AML-193 (cell line): Measurements from ENCODE around the gene ABCC4.
"Not testable (repeated sequence)": the region's sequence is repeated elsewhere in the genome, so short reads cannot be mapped to it uniquely, and the experiment has no call there.

Experiments used
- DNase-seq, 2 experiments: peaks; one replicate each; lab custom pipeline; 2025; lab: John Stamatoyannopoulos, UW

ABCC4 gene

DNA sequence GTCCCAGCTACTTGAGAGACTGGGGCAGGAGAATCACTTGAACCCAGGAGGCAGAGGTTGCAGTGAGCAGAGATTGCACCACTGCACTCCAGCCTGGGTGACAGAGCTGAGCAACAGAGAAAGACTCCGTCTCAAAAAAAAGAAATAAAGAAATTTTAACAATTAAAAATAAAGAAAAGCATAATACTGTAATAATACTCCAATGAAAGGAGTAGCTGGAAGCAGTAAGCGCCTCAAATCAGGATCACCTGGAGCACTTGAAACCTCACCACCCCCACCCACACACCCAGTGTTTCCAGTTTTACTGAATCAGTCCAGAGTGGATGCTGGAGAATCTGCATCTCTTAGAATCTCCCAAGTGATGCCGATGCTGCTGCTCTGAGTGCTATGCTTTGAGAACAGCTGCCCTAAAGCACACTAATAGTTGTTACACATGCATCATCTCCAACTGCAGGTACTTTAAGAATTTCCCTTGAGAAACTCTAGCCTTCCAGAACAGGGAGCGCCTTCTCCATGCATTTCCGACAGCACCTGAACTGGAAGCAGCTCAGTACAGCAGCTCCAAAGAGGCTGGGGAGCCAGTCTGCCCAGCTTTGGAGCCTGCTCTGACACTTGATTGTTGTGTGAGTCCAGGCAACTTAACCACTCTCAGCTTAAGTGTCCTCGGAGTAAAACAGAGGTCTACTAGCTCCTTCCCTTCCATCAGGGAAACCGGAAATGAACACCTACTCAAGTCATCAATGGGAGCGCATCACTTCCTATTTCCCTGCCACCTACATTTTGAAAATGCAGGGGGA lies 2.9 kb downstream of the ABCC4 start:
- no peak for DNase-seq

DNA sequence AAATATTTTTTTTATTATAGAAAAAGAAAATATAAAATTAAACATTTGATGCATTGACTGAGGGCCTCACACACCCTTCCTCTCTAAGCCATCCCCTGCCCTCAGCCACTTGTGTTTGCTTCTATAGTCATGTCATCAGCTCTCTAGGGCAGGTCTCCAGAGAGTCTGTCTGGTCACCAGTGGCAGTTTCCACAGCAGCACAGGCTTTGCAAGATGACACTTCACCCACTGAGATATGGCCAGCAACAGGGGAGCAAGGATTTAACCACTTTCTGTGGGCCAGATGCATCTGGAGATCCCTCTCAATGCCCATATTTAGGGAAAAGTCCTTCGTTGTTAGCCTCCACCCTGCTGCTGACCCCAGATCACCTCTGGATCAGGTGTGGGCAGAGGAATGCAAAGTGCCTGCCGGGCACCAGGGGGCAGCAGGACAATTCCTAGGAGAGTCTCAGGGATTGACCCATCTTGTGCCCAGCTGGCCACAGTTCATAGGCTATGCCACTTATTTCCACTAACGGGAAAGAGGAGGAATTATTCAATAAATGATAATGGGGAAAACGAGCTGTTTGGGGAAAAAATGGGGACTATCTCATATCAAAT lies 4.8 kb downstream of the ABCC4 start:
- peak in 1 of 2 experiments; percentile 31 for DNase-seq

DNA sequence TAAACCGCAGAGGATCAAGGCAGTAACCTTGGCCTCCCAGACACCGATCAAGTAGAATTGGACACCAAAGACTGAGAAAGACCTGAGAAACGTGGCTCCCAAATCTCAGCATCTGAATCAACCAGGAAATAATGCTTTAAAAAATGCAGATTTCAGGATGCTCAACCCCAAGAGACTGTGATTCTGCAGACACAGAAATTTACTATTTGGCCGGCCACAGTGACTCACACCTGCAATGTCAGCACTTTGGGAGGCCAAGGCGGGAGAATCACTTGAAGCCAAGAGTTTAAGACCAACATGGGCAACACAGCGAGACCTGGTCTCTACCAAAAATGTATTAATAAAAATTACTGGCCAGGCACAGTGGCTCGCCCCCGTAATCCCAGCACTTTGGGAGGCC lies 6.2 kb downstream of the ABCC4 start:
- no peak for DNase-seq

DNA sequence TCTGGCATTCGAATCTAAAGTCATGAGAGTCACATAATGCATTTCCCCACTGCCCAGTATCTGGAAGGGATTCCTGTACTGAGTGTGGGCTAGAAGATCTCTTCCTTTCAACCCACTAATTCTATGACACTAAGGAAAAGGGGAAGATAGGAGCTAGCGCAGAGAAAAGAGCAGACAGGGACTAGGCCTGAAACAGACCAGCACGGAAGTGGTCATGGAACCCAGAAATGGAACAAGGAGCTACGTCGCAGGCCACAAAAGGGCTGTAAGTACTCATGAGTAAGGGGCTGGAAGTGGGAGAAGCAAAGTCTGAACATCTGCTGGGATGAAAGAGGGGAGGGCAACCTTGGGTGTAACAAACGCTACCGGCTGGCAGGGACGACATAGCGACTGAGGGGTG lies 8.6 kb downstream of the ABCC4 start:
- no peak for DNase-seq

DNA sequence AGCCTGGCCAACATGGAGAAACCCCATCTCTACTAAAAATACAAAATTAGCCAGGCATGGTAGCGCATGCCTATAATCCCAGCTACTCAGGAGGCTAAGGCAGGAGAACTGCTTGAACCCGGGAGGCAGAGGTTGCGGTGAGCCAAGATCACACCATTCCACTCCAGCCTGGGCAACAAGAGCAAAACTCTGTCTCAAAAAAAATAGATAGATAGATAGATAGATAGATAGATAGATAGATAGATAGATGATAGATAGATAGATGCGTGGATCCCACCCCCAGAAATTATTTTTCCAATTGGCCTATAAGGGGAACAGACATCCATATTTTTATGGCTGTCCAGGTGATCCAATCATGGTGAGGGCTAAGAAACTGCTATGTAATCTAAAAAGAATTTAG lies 11.3 kb downstream of the ABCC4 start:
- not testable (repeated sequence) for DNase-seq

DNA sequence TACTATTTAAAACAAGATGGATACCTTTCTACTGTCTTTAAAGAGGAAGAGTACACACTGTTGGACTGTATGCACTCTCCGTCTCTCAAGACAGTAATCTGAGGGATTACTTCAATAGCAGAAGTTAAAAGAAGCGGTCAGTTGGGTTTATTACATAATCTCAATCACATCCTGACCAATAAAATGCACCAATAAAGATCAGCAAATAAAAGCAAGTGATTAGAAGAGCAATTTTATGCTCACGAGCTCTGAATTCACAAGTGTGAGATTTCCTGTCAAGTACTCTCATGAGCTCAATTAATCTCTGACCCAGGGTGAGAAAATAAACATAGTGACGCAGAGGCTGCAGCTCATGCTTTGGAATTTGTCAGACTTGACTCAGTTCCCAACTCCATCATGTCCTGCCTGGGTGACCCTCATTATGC lies 12.2 kb downstream of the ABCC4 start:
- DNase-seq = no peak

DNA sequence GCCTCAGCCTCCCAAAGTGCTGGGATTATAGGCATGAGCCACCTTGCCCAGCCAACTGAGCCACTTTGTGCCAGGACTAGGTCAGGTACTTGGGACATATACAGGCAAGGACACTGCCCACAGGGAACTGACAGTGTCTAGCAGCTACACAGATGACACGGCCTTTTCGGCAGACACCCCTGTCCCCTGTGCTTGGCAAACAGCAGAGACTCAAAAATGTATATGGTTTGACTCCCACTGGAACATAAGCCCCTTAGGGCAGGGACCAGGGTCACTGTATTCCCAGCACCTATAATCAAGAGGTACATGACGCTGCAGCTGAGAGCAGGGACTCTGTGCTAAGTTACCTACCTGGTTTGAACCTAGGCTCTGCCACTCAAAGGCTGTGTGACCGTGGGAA lies 16.8 kb downstream of the ABCC4 start:
- DNase-seq = no peak

DNA sequence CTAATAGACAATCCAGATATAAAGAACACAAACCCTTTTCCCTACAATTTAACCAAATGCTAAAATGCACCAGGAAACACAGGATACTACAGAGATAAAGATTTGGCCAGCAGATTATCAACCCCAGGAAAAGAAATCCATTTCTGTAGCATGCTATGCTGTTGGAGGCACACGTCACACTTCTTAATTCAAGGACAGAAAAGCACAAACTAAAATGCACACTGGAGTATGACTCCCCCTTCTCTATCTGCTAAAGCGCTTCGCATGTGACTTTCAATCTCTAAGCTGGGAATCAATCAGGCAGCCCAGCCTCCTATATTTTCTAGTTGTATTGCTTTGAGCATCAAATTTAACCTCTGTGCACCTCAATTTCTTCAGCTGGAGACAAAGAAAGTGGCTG lies 22.2 kb downstream of the ABCC4 start:
- no peak for DNase-seq

DNA sequence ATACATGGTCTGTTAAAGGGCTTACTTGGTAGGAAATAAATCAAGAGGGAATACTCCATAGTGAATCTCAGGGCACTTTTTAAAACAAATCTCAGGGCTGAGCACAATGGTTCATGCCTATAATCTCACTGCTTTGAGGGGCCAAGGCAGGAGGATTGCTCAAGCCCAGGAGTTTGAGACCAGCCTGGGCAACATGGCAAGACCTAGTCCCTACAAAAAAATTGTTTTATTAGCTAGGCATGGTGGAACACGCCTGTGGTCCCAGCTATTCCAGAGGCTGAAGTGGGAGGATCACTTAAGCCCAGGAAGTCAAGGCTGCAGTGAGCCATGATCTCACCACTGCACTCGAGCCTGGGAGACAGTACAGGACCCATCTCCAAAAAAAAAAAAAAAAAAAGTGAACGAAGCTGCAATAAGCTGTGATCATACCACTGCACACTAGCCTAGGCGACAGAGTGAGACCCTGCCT lies 25.2 kb downstream of the ABCC4 start:
- DNase-seq = no peak

DNA sequence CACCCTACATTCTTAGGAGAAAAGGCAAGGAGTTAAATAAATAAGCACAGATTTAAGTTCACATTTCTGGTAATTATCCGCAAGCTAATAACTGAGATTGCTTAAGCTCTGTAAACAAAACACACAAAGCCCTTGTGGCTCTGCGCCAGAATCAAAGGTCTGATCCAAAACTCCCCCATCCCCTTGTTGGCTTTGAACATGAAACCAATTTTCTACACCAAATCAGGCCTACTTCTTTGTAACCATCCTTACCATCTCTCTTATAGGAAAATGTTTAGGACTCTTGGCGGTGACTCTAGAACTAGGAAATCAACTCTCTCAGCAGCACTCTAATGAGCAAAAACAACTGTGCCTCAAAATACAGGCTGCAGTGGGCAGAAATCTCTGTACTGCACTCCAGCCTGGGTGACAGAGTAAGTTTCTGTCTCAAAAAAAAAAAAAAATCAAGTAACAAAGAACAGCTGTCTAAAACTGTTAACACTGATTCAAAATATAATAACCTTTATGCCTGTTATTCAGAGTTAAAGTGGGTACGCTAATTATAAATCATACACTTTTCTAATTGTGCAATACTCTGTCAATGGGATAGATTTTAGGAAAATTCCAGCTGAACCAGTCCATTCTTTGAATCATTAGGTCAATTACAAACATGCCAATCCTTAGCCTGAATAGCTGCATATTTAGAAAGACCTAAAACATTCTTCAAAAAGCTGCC lies 25.8 kb downstream of the ABCC4 start:
- no peak for DNase-seq

DNA sequence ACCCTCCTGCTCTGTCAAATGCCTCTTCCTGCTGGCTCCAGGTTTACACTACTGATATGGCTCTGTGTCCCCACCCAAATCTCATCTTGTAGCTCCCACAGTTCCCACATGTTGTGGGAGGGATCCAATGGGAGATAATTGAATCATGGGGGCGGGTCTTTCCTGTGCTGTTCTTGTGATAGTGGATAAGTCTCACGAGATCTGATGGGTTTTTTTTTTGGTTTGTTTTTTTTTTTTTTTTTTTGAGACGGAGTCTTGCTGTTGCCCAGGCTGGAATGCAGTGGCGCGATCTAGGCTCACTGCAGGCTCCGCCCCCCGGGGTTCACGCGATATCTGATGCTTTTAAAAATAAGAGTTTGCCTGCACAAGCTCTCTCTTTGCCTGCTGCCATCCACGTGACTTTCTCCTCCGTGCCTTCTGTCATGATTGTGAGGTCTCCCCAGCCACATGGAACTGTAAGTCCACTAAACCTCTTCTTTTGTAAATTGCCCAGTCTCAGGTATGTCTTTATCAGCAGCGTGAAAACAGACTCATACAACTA lies 27.6 kb downstream of the ABCC4 start:
- not testable (repeated sequence) for DNase-seq

DNA sequence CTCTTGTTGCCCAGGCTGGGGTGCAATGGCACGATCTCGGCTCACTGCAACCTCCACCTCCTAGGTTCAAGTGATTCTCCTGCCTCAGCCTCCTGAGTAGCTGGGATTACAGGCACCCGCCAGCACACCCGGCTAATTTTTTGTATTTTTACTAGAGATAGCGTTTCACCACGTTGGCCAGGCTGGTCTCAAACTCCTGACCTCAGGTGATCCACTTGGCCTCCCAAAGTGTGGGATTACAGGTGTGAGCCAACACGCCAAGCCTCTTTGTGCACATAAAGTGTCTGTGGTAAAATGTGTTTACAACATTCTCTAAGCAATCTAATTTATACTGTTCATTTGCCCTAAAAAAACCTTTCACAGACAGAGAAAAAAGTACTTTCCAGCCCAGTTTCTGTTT lies 29.2 kb downstream of the ABCC4 start:
- DNase-seq = not testable (repeated sequence)

DNA sequence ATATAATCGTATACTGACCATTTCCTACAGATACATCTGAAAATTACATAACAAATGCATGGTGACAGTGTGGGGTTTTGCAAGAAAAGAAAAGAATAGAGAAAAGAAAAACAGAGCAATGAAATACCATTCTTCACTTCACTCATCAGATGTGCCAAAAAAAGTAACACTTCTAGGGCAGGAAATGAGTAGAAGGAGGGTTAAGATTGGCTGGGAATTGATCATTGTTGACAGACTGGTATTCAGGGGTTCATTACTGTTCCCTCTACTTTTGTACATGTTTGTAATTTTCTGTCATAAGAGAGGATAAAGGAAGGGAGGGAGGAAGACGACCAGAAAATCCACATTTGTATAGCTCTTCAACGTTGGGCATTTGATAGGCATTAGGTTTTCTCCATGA lies 31.5 kb downstream of the ABCC4 start:
- no peak for DNase-seq

DNA sequence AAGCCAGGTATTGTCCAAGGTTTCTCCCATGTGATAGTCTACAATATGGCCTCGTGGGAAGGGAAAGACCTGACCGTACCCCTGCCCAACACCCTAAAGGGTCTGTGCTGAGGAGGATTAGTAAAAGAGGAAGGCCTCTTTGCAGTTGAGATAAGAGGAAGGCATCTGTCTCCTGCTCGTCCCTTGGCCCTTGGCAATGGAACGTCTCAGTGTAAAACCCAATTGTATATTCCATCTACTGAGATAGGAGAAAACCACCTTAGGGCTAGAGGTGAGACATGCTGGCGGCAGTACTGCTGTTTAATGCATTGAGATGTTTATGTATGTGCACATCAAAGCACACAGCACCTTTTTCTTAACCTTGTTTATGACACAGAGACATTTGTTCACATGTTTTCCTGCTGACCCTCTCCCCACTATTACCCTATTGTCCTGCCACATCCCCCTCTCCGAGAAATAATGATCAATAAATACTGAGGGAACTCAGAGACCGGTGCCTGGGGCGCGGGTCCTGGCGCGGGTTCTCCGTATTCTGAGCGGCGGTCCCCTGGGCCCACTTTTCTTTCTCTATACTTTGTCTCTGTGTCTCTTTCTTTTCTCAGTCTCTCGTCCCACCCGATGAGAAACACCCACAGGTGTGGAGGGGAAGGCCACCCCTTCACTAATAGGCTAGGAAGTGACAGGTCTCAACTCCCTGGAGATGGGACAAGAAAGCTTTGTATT lies 32.7 kb downstream of the ABCC4 start:
- DNase-seq = not testable (repeated sequence)

DNA sequence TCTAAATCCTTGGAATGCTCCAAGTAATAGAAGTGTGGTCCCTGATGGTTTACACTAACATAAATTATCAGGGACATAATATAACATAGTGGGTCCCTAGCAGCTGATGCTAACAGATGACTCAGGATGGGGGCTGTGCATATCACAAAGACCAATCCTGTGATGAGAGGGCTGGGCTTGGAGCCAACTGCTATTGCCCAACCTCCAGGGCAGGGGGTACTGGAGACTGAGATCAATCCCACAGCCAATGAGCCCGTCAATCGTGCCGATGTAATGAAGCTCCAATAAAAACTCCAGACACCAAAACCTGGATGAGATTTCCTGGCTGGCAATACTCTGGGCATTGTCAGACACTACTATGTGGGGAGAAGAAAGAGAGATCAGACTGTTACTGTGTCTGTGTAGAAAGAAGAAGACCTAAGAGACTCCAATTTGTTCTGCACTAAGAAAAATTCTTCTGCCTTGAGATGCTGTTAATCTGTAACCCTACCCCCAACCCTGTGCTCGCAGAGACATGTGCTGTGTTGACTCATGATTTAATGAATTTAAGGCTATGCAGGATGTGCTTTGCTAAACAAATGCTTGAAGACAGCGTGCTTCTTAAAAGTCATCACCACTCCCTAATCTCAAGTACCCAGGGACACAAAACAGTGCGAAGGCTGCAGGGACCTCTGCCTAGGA lies 33.4 kb downstream of the ABCC4 start:
- DNase-seq = no peak

DNA sequence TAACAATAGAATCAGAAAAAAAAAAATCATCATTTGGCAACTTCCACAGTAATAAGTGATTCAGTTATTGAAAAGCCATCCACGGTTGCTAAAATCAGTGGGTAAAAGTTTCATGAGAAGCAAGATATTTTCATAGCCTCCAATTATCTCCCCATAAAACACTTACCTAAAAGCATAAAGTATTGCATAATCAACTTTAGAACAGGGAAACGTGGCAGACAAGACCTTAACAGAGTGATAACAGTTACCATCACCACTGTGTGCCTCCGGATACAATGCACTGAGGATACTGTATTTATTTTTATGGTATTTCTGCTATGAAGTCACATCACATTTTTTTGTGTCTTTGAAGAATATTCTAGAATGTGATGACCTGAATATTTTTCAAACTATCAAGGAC lies 37.0 kb downstream of the ABCC4 start:
- DNase-seq = no peak

DNA sequence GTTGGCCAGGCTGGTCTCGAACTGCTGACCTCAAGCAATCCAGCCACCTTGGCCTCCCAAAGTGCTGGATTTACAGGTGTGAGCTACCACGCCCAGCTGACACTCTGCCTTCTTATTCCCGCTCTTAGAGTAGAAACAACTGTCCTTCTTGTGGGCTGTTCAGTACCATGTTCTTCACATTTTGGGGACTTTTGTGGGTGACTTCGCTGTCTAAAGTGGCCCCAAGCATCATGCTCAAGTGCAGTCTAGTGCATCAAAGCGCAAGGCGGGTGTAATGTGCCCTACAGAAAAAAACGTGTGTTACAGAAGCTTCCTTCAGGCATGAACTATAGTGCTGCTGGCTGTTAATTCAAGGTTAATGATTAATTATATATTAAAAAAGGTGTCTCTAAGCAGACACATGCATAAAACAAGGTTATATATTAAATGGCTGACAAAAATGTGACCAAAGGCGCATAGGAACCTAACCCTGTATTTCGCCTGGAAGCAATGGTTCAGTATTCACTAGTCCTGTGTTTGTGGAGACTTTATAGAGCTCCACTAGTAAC lies 38.3 kb downstream of the ABCC4 start:
- DNase-seq = no peak

DNA sequence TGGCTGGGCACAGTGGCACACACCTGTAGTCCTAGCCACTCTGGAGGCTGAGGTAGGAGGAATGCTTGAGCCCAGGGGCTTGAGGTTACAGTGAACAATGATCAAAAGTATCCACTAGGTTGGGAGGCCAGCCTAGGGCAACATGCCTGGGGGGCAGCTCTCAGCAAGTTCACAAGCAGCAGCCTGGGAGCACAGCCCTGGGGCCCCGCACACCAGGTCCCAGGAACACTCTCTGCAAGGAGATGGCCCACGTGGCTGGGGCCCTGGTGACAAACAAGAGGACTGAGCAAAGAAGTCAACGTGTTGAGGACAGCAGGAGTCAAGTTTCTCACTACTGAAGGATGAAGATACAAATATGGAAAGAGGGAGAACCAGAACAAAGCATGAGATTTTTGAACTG lies 39.3 kb downstream of the ABCC4 start:
- no peak for DNase-seq

DNA sequence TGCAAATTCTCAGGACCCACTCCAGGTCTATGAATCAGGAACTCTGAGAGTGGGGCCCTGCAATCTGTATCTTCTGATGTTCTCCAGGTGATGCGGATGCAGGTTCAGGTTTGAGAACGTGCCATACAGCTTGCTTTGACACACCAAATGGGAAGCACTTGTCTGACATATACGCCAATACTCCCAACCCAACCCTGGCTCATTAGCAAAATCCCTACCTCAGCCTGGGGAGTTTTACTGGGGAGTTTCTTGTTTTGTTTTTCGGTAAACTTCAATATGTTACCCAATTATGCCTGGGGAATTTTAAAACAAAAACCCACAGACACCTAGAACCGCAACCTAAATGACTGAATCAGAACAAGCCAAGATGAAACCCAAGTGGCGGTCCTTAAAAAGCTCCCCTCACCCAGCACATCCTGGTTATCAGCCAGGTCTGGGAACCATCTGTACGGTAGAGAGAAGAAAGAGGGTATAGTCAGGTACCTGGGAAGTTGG lies 41.2 kb downstream of the ABCC4 start:
- no peak for DNase-seq

DNA sequence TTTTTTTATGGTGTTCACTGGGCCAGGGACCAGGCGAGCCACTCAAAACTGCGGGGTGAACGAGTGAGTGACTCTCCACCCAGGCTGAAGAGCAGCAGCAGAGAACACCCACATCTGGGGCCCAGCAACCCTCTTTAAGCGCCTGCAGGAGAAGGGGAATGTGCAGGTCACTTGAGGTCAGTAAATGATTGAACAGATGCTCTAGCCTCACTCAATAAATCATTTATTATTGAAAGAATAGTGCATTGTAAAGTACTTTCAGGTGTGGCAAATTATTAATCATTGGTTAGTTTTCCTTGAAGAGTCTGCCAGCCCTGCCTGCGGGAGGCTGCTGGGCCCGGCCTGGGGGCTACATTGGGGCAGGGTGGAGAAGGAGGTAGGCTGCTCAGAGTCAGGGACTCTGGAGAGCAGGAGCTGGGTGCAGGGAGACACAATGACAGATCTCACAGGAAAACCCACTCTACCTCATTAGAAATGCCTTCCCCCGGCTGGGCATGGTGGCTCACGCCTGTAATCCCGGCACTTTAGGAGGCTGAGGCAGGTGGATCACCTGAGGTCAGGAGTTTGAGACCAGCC lies 42.5 kb downstream of the ABCC4 start:
- DNase-seq = no peak

DNA sequence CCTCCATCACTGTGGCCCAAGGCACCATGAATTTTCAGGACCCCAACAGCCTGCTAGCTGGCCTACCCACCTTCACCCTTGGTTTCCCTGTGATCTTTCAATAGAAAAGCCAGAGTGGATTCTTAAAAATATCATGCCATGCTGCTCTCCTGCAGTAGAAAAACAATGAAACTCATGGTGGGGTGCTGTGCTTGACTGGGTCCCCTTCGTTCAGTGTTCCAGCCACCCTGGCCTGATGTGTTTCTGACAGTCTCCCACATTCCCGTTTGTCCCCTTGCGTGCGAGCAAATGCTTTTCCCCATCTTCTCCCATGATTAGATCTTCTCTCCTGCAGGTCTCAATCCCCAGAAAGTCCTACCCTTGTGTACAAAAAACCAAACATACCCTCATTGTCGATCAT lies 43.2 kb downstream of the ABCC4 start:
- DNase-seq = no peak
